Measurements from ENCODE around the gene LDLRAP1. TPM values are rescaled to one million over a fixed set of nuclear protein-coding genes. Genes with fewer than 3 reads are reported as not detected.

Gene LDLRAP1
- total RNA-seq, 1 donor from 2014 or later: 1.2 TPM

- no peak for DNase-seq
These were observed 18.6 kb upstream of the LDLRAP1 start for GRCh38 chr1:25524568-25525360.

GRCh38 chr1:25525361-25525688 lies 18.1 kb upstream of the LDLRAP1 start:
- DNase-seq: no peak

DNA sequence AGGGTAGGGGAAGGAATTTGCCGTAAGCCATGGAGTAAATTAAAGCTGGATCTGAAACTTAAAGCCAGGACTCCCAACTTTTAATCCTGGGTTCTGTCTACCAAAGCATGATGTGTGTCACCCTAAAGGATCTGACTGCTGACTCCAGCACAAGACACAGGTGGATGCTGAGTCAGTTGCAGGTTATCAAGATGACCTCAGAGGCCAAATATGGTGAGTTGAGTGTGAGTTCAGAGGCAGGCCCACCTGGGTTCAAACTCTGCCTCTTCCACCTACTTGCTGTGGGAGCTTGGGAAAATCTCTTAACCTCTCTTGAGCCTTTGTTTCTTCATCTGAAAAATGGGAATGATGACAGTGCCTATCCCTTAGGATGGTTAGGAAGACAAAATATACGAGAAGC lies 16.7 kb upstream of the LDLRAP1 start:
- DNase-seq: no peak

- DNase-seq: no peak
These were observed 16.1 kb upstream of the LDLRAP1 start for GRCh38 chr1:25527226-25527846.

GRCh38 chr1:25527946-25528595 lies 15.3 kb upstream of the LDLRAP1 start:
- DNase-seq: no peak

- no peak for DNase-seq
These were observed 14.4 kb upstream of the LDLRAP1 start for GRCh38 chr1:25528881-25529517.

DNA sequence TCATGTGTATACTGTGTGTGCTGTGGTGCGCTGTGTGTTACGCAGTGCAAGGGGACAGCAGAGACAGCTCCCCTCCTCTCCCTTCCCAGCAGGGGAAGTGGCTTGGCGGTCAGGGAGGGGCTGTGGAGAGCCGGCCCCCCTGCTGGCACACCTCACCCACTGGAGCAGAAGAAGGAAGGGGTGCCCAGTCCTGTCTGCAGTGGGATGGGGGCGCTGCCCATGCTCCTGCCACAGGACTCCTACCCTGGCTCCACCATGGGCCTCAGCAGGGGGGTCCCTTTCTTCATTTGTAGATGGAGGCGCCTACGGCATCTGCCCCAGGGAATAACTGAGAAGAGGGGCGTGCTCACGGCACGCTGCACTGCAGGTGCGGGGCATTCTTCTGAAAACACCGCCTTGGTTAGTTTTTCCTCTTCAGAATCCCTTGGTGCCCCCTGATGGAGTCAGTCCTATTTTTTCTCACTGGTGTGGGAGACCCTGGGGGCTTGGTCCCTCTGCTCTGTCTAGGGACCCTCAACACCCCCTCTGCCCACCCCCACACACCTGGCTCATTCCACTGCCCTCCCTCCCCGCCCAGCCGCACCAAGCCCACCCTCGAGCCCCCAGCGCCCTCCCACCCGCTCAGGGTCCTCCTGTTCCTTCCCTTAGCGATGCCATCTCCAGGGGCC lies 13.8 kb upstream of the LDLRAP1 start:
- DNase-seq: no peak

GRCh38 chr1:25530186-25531081 lies 13.0 kb upstream of the LDLRAP1 start:
- no peak for DNase-seq

DNA sequence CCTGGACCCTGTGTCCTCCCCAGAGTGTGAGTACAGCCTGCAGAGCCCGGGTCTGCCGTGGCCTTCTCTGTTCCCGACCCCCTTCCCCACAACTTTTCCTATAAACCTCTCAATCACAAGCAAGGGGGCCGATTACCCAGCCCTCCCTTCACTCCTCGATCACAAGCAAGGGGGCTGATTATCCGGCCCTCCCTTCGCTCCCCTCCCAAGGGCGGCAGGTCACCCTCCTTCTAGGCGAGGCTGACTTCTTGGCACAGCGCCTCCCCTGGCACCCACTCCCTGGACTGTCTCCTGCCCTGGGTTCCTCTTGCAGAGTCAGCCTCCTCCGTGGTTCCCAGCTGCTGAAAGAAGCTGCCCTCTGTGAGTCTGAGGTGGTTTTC lies 12.3 kb upstream of the LDLRAP1 start:
- DNase-seq: no peak

GRCh38 chr1:25532970-25533369 lies 10.4 kb upstream of the LDLRAP1 start:
- no peak for DNase-seq

DNA sequence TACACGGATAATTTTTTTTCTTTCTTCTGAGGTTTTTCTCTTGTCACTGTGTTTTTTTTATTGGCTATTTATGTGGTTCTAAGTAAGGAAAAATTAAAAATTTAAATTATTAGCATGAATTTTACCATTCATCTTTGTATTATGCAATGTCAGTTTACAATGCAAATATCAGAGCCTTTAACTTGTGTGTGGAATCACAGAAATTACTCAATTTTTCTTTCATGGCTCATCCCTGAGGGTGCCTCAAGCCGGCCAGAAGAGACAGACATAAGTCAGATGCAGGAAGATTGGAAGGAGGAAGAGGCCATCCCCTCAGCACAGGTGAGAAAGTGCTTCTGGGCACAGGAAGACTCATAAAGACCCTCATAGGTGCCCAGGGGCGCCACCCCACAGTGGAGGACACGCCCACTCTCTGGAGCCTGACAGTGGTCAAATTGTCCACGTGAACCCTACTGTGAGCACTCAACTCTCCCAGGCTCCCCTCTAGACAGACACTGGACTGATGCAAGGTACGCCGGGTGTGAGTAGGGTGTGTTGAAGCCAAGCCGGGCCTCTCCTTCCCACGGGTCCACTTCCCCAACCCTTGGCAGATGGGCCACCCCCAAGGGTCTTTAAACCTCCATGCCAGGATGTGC lies 9.5 kb upstream of the LDLRAP1 start:
- no peak for DNase-seq

GRCh38 chr1:25534410-25534788 lies 9.0 kb upstream of the LDLRAP1 start:
- no peak for DNase-seq

DNA sequence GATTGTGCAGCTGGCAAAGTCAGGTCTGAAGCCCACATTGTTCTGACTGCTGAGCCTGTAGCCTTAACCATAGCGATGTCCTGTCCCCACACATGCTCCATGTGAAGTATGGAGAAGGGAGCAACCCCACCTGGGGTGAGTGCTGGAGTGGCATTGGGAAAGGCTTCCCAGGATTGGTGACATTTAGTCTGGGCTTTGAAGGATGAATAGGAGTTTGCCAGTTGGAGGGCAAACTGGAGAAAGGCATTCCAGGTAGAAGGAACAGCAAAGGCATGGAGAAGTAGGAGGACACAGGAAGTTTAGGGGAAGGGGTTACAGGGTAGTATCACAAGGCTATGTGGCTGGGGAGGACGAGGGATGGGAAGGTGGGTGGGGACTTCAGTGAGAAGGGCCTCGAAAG lies 7.3 kb upstream of the LDLRAP1 start:
- DNase-seq: no peak

DNA sequence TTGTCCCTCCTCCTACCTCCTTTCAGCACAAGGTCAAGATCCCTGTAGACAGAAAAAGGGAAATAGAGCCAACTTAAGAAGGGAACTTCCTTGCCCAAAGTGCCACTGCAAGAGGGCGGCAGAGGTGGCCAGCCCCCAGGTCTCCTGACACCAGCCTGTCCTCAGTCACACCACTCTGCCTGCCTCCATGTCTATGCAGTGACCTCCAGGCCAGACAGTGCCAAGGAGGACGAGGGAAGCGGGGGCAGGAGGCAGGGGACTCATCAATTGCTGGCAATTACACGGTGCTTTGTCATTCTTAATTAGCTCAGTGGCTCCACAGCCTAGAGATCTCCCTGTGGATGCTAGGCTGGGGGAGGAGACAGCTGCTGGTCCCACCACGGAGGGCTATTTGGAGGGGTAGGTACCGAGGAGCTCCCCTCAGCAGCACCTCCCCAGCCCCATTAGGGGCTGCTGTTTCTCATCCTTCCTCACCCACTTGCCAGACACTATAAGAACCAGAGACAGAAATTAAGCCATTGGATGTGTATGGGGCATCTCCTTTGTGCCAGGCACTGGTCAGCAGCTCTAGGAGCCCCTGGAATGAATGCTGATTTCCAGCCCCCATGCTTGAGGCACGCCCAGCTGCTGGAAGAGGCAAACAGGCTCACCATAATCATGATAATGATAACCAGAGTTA lies 6.1 kb upstream of the LDLRAP1 start:
- DNase-seq: no peak

- no peak for DNase-seq
These were observed 5.1 kb upstream of the LDLRAP1 start for GRCh38 chr1:25538191-25538767.

GRCh38 chr1:25540750-25541342 lies 2.6 kb upstream of the LDLRAP1 start:
- no peak for DNase-seq

DNA sequence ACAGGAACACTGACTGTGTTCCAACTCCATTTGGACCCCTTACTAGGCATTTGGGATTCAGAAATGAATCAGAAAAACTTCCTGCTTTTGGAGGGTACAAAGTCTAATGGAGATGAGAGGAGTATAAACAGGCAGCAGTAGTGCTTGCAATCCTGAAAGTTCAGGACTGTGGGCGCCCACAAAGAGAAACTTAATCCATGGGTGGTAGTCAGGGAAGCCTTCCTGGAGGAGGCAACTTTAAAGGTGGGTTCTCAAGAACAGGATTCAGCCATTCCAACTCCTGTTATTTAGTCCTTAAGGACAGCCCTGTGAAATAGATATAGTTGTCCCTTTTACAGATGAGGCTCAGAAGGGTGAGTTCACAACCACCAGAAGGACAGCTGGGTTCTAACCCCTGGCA lies 2.0 kb upstream of the LDLRAP1 start:
- DNase-seq: no peak

- no peak for DNase-seq
These were observed 1.3 kb upstream of the LDLRAP1 start for GRCh38 chr1:25541889-25542658.

DNA sequence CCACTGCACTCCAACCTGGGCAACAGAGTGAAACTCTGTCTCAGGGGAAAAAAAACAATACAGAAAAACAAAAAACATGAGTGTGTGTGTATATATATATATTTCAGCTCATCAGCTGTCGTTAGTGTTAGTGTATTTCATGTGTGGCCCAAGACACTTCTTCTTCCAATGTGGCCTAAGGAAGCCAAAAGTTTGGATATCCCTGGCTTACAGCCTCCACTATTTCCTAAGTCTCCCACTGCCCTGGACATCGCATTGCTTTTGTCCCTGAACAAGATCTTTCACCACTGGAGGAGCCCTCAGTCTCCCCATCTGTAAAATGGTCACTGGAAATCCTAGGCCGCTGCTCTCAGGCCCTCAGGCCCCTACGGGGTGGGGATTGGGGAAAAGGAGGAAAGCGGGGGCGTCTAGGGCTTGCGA lies 391 bp upstream of the LDLRAP1 start:
- no peak for DNase-seq

Data from occipital lobe (tissue), 2 donors.